Measurements from ENCODE around the gene OR5I1.

The OR5I1 gene

GRCh38 chr11:55936300-55936699, at the start of gene OR5I1:
TSS of gene OR5I1 (minus strand) at chr11:55936400. CDS start at chr11:55936400, 0 bp downstream.
- no peak for TF ChIP-seq CTCF (IDR thresholded peaks at IDR 0.05; ENCODE audit: low read depth, low read length)
- H3K4me3 ChIP-seq (ENCODE audit: low read depth, low read length), result no peak within 1 kb of the TSS

GRCh38 chr11:55970935-55971334, 34.7 kb upstream of the OR5I1 start:
- TF ChIP-seq CTCF (IDR thresholded peaks at IDR 0.05; ENCODE audit: low read depth, low read length), result no peak
- H3K4me3 ChIP-seq (ENCODE audit: low read depth, low read length), result no peak overlapping the region

DNA sequence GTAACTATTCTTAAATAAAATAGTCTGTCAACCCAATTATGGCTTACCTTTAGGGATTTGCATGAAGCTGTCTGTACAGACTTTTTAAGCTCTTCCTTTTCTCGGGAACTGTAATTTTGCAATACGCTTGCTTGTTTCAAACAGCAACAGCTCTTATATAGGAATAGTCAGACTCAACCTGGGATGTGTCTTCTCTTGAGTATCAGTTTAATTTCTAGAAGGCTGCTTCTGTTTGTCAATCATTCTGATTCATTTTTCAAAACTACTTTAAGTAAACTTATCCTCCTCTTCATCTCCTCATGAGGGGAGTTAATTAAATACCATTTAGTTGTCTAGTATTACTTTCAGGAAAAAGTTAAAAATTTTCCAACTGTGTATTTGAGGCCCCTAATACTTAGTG, 33.6 kb upstream of the OR5I1 start, which contains the start of gene OR10AG1:
TSS of gene OR10AG1 (minus strand) at position 101 of the 400 bp plus-strand sequence. CDS start at position 63, 38 bp downstream.
- TF ChIP-seq CTCF (IDR thresholded peaks at IDR 0.05; ENCODE audit: low read depth, low read length), result no peak
- H3K4me3 ChIP-seq (ENCODE audit: low read depth, low read length), result no peak within 1 kb of the TSS

DNA sequence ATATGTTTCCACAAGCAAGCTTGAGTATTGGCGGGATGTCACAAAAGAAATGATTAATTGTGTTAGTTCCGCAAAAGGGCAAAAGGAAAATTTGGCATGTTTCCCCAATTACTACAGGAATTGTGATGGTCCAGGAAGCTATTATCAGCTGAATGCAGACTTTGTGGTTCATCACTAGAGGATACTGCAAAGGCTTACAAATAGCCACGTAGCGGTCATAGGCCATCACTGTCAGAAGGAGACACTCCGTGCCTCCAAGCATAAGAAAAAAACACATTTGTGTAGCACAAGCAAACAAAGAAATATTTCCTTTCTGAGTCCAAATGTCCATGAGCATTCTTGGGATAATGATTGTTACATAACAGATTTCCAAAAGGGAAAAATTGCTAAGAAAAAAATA, 31.7 kb upstream of the OR5I1 start:
- H3K4me3 ChIP-seq (ENCODE audit: low read depth, low read length), result no peak overlapping the region
- no peak for TF ChIP-seq CTCF (IDR thresholded peaks at IDR 0.05; ENCODE audit: low read depth, low read length)

- H3K4me3 ChIP-seq (ENCODE audit: low read depth, low read length), result no peak overlapping the region
- no peak for TF ChIP-seq CTCF (IDR thresholded peaks at IDR 0.05; ENCODE audit: low read depth, low read length)
Observed at GRCh38 chr11:55966391-55966790, 30.2 kb upstream of the OR5I1 start.

DNA sequence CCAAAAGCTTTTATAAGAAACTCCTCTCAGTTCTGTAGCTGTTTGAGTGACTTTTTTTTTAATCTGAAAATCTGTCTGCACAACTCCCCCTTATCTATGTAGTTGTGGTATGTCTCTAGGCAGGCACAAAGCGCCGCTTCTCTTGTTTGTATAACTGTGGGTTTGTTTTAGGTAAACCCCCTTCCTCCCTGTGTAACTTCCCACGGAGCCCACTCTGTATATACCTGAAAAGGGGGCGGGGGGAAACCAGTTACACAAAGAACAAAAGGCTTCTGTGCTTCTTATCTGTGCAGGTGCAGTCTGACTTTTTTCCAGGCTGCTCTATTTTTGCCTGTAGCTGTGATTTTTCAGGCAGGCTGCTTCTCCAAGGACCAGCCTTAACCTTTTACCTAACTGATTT, 20.3 kb upstream of the OR5I1 start:
- no peak for TF ChIP-seq CTCF (IDR thresholded peaks at IDR 0.05; ENCODE audit: low read depth, low read length)
- H3K4me3 ChIP-seq (ENCODE audit: low read depth, low read length), result no peak overlapping the region

DNA sequence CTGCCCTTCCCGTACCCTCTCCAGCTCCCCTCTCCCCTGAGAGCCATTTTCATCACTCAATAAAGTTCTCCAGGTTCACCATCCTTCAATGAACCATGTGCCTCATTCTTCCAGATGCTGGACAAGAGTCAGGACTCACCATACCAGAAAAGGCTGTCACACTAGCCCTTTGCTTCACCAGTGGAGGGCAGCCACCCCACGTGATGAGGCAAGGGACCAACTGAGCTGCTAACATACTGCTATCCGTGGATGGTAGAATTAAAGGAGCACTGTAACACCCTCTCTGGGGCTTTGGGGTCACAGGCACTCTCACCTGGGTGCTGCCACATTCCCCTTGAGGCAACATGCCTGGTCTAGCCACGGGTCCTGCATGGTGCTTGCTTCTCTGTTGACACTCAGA, 13.1 kb upstream of the OR5I1 start:
- TF ChIP-seq CTCF (IDR thresholded peaks at IDR 0.05; ENCODE audit: low read depth, low read length), result no peak
- no peak overlapping the region for H3K4me3 ChIP-seq (ENCODE audit: low read depth, low read length)
